OCI-LY7 (cell line): ENCODE results near the gene IRS4. TPM values are rescaled to one million over a fixed set of nuclear protein-coding genes. Genes with fewer than 3 reads are reported as not detected.

Experiments used
- BruUV-seq: library from RNA; stranded (reverse); fragments of 400-500 nt; replicated peaks from 2 replicates; lab custom pipeline; 2021; lab: Mats Ljungman, UMichigan
- CTCF ChIA-PET: fragments of 300-600 bp; sonication (Branson Sonifier 250); formaldehyde crosslinking; loops from one replicate; lab custom pipeline; 2022; ENCODE audit warnings: antibody characterized with exemption; ENCODE audit not compliant: unreplicated experiment; lab: Charles Lee
- POLR2A ChIA-PET: fragments of 300-600 bp; sonication (Branson Sonifier 250); formaldehyde crosslinking; loops from one replicate; lab custom pipeline; 2022; ENCODE audit warnings: antibody characterized with exemption; lab: Charles Lee
- DNase-seq: peaks from one replicate; pipeline ENCODE4 v3.0.0-alpha.2; 2015; ENCODE audit warnings: low spot score
- H2AFZ ChIP-seq: fragments of 200-600 bp; sonication (generic), shearing (Covaris generic); 2 replicates; pipeline ENCODE4 v1.6.1; 2014; ENCODE audit warnings: mild to moderate bottlenecking, antibody characterized with exemption, low read length, moderate library complexity
- H3K27ac ChIP-seq: fragments of 200-600 bp; sonication (generic); 2 replicates; pipeline ENCODE4 v1.5.1; 2014; ENCODE audit warnings: mixed run types, low read depth, mild to moderate bottlenecking, moderate library complexity, low read length, inconsistent platforms; ENCODE audit not compliant: poor library complexity, severe bottlenecking
- H3K36me3 ChIP-seq: fragments of 200-600 bp; sonication (generic); 2 replicates; pipeline ENCODE4 v1.6.1; 2014; ENCODE audit warnings: mild to moderate bottlenecking, antibody characterized with exemption, low read length, moderate library complexity, mixed read lengths; ENCODE audit not compliant: insufficient read depth
- H3K4me1 ChIP-seq: fragments of 200-600 bp; sonication (generic); 2 replicates; pipeline ENCODE4 v1.5.1; 2014; ENCODE audit warnings: mild to moderate bottlenecking, low read length; ENCODE audit not compliant: insufficient read depth, poor library complexity, severe bottlenecking
- H3K4me2 ChIP-seq: fragments of 200-600 bp; sonication (generic); 2 replicates; pipeline ENCODE4 v1.6.1; 2014; ENCODE audit warnings: mild to moderate bottlenecking, low read length
- H3K4me3 ChIP-seq: fragments of 200-600 bp; sonication (generic); 2 replicates; pipeline ENCODE4 v1.5.1; 2014; ENCODE audit warnings: mild to moderate bottlenecking, low read depth, low read length; ENCODE audit not compliant: poor library complexity, severe bottlenecking
- H3K79me2 ChIP-seq: fragments of 200-600 bp; sonication (generic); 2 replicates; pipeline ENCODE4 v1.6.1; 2016; ENCODE audit warnings: low read depth, mild to moderate bottlenecking, low read length, moderate library complexity, mixed read lengths; ENCODE audit not compliant: insufficient read depth
- H3K9me2 ChIP-seq: fragments of 200-600 bp; sonication (generic); 2 replicates; pipeline ENCODE4 v1.6.1; 2016; ENCODE audit warnings: mild to moderate bottlenecking, low read length, mixed read lengths; ENCODE audit not compliant: insufficient read depth
- H3K9me3 ChIP-seq: fragments of 200-600 bp; sonication (generic); 2 replicates; pipeline ENCODE4 v1.6.1; 2014; ENCODE audit warnings: mild to moderate bottlenecking, mixed run types, low read length, mixed read lengths
- H4K20me1 ChIP-seq: fragments of 200-600 bp; sonication (generic); 2 replicates; pipeline ENCODE4 v1.6.1; 2014; ENCODE audit warnings: mild to moderate bottlenecking, antibody characterized with exemption, low read length, moderate library complexity, mixed read lengths; ENCODE audit not compliant: insufficient read depth
- CTCF ChIP-seq: fragments of 200-600 bp; sonication (generic); conservative IDR thresholded peaks from 2 replicates; pipeline ENCODE4 v1.5.1; 2014; ENCODE audit warnings: mild to moderate bottlenecking, antibody characterized with exemption, low read length, moderate library complexity, mixed read lengths
- EZH2phosphoT487 ChIP-seq: fragments of 200-600 bp; sonication (generic); IDR thresholded peaks from 2 replicates; pipeline ENCODE4 v1.6.1; 2018; ENCODE audit warnings: low read depth, borderline replicate concordance, mild to moderate bottlenecking, mixed run types, antibody characterized with exemption, low read length, moderate library complexity, mixed read lengths
- intact Hi-C: fragments of 100-400 bp; cut with micrococcal nuclease; formaldehyde crosslinking; loops from one replicate; pipeline ENCODE4 v1.10.0; 2022; ENCODE audit not compliant: unreplicated experiment
- total RNA-seq, 2 experiments: library from RNA; depleted of rRNA in 1 of 2; stranded (reverse); fragments of >200 nt in 1 of 2; shearing (Covaris generic) in 1 of 2; gene quantifications; 2 replicates each; pipeline ENCODE4 v1.2.3, GENCODE V29; 2014 to 2022

Gene IRS4
- total RNA-seq, 2 experiments from 2014 or later = not detected

DNA sequence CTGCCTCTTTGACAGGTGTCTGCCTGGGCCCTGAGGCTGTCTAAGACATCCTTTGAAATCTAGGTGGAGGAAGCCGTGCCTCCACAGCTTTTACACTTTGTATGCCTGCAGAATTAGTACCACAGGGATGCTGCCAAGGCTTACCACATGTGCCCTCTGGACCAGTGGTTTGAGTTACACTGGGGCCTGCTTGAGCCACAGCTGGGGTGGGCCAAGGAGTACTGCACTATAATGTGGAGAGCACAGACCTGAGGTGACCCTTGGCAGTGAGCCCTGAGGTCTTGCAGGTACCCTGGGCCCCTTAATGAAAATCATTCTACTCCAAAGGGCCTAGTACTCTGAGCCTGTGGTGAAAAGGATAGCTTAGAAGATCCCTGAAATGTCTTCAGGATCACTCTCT is 27.2 kb upstream of the IRS4 start:
- Histone ChIP-seq H2AFZ (no peak overlapping the region), H3K27ac (no peak overlapping the region), H3K4me1 (no peaks in the 10 kb centered on the region), H3K4me3 (no peak overlapping the region), H4K20me1 (no peaks in the 10 kb centered on the region), H3K9me3 (no peaks in the 10 kb centered on the region), H3K9me2 (no peaks in the 10 kb centered on the region), H3K36me3 (no peaks in the 10 kb centered on the region), H3K79me2 (no peaks in the 10 kb centered on the region), H3K4me2 (no peak overlapping the region)
- no peak for TF ChIP-seq CTCF
- no peak for TF ChIP-seq EZH2phosphoT487
- POLR2A ChIA-PET = no interaction called here
- CTCF ChIA-PET = no interaction called here
- intact Hi-C loops = no loop called here
- no TSS peak for BruUV-seq
- no peak for DNase-seq

GRCh38 chrX:108740299-108740774 is 4.0 kb upstream of the IRS4 start:
- ChIA-PET POLR2A (no interaction called here), CTCF (no interaction called here)
- H2AFZ ChIP-seq = no peak overlapping the region
- no peak overlapping the region for H3K4me3 ChIP-seq
- H4K20me1 ChIP-seq = no peaks in the 10 kb centered on the region
- no peaks in the 10 kb centered on the region for H3K79me2 ChIP-seq
- no peaks in the 10 kb centered on the region for H3K4me1 ChIP-seq
- intact Hi-C loops = no loop called here
- H3K36me3 ChIP-seq = no peaks in the 10 kb centered on the region
- TF ChIP-seq EZH2phosphoT487 (no peak), CTCF (no peak)
- no peak for DNase-seq
- no TSS peak for BruUV-seq
- H3K9me3 ChIP-seq = no peaks in the 10 kb centered on the region
- no peaks in the 10 kb centered on the region for H3K9me2 ChIP-seq
- no peak overlapping the region for H3K4me2 ChIP-seq
- H3K27ac ChIP-seq = no peak overlapping the region

GRCh38 chrX:108737754-108738153 is 1.4 kb upstream of the IRS4 start:
- ChIA-PET POLR2A (no interaction called here), CTCF (no interaction called here)
- Histone ChIP-seq H3K4me2 (no peak overlapping the region), H3K9me2 (no peaks in the 10 kb centered on the region), H2AFZ (no peak overlapping the region), H3K4me3 (no peak overlapping the region), H3K4me1 (no peaks in the 10 kb centered on the region), H3K27ac (no peak overlapping the region), H3K36me3 (no peaks in the 10 kb centered on the region), H3K79me2 (no peaks in the 10 kb centered on the region), H4K20me1 (no peaks in the 10 kb centered on the region), H3K9me3 (no peaks in the 10 kb centered on the region)
- DNase-seq = no peak
- intact Hi-C loops = no loop called here
- no TSS peak for BruUV-seq
- TF ChIP-seq EZH2phosphoT487 (no peak), CTCF (no peak)
